Measurements from ENCODE around the gene ARNT2. TPM values are rescaled to one million over a fixed set of nuclear protein-coding genes. Genes with fewer than 3 reads are reported as not detected.

The ARNT2 gene
- total and polyA plus RNA-seq, 2 donors: 1.4 to 2.4 TPM

DNA sequence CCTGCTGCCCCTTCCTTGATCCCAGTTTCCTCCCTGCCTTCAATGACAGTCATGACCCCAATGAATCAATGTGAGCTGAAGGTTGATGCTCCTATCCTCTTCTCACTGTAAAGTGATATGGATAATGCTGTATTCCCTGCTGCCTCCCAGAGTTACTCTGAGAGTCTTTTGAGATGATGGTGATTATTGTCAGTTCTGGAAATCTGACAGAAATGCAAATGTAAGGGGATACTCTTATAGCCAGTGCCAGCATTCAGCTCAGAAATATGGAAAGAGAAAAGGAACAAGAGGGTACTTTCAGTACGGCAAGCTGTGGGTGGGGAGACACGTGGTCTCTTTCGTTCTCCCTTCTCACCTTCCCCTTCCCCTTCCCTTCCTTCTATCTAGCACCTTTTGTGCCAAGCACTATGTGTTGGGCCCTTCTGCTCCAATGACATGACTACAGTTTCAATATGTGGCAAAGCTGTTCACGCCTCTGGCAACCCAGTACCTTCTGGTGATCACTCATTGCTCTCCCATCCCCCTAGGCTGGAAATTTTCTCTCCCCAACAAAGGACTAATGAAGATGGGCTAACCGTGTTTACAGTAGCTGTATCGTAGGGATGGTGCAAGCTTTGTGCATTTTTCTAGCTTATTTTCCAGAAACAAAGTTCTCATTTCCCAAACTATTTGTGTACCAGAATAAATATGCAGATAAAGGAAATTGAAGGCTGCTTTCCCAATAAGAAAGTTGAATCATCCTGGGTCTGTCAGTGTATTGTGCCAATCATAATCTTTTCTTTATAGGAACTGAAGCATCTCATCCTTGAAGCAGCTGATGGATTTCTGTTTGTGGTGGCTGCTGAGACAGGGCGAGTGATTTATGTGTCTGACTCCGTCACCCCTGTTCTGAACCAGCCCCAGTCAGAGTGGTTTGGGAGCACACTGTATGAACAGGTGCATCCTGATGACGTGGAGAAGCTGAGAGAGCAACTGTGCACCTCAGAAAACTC is 70.3 kb downstream of the ARNT2 start:
- Histone ChIP-seq H3K27me3 (ENCODE audit: control insufficient read depth in 2 of 2, insufficient read depth in 1 of 2, low read length in 1 of 2) (no peaks in the 10 kb centered on the region), H3K4me3 (ENCODE audit: low read length in 2 of 2) (no peak overlapping the region), H3K4me1 (ENCODE audit: control insufficient read depth in 2 of 2, insufficient read depth in 2 of 2, low read length in 2 of 2) (no peaks in the 10 kb centered on the region), H3K27ac (ENCODE audit: low read depth in 1 of 2, low read length in 1 of 2) (no peak overlapping the region), H3K9me3 (ENCODE audit: control insufficient read depth in 2 of 2, insufficient read depth in 1 of 2, low read length in 1 of 2) (no peaks in the 10 kb centered on the region), H3K36me3 (ENCODE audit: control insufficient read depth in 2 of 2, insufficient read depth in 2 of 2, low read length in 1 of 2) (no peaks in the 10 kb centered on the region)
- DNase-seq (ENCODE audit: low read depth in 6 of 9, low spot score in 9 of 9): no peak
- WGBS: 38% methylated on average over 9 of the region's 9 CpGs

DNA sequence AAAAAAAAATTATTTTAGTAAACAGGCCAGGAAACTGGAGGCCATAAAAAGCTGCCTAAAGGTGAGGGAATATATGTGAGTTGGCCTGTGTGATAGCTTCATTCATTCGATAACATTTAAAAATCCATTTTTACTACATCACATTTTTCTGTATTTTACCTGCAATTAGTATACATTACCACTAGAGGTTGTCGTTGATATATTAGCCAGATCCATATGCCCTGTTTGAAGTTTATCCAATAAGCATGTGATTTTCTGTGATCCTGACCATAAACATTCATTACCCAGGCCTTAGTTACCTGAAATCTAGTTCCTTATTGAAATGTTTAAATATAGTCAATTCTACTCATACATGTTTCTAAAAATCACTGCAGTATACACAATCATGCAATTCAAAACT is 71.4 kb downstream of the ARNT2 start:
- WGBS: 98% methylated on average over 2 of the region's 2 CpGs
- no peak overlapping the region for H3K4me3 ChIP-seq (ENCODE audit: low read length in 2 of 2)
- H3K27ac ChIP-seq (ENCODE audit: low read depth in 1 of 2, low read length in 1 of 2): no peak overlapping the region
- no peaks in the 10 kb centered on the region for H3K4me1 ChIP-seq (ENCODE audit: control insufficient read depth in 2 of 2, insufficient read depth in 2 of 2, low read length in 2 of 2)
- H3K36me3 ChIP-seq (ENCODE audit: control insufficient read depth in 2 of 2, insufficient read depth in 2 of 2, low read length in 1 of 2): no peaks in the 10 kb centered on the region
- H3K27me3 ChIP-seq (ENCODE audit: control insufficient read depth in 2 of 2, insufficient read depth in 1 of 2, low read length in 1 of 2): no peaks in the 10 kb centered on the region
- no peaks in the 10 kb centered on the region for H3K9me3 ChIP-seq (ENCODE audit: control insufficient read depth in 2 of 2, insufficient read depth in 1 of 2, low read length in 1 of 2)
- DNase-seq (ENCODE audit: low read depth in 6 of 9, low spot score in 9 of 9): no peak

DNA sequence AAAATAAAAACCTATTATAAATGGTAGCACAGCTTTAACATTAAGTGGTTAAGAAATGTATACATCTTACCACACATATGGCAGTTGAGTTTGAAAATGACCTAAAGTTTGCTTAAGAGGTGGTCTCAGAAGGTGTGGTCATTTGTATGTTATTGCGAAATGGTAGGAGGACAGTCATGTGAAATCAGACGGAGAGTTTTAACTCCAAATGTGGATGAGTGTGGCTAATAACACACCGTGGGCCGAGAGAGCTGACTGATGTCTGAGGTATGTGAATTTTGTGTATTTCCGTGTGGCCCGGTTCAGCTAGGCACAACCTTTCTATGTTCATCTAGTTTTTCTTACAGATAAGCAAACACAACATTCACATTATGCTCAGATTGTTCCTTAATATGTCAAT is 71.9 kb downstream of the ARNT2 start:
- no peak overlapping the region for H3K27ac ChIP-seq (ENCODE audit: low read depth in 1 of 2, low read length in 1 of 2)
- no peaks in the 10 kb centered on the region for H3K9me3 ChIP-seq (ENCODE audit: control insufficient read depth in 2 of 2, insufficient read depth in 1 of 2, low read length in 1 of 2)
- no peaks in the 10 kb centered on the region for H3K36me3 ChIP-seq (ENCODE audit: control insufficient read depth in 2 of 2, insufficient read depth in 2 of 2, low read length in 1 of 2)
- no peak overlapping the region for H3K4me3 ChIP-seq (ENCODE audit: low read length in 2 of 2)
- no peaks in the 10 kb centered on the region for H3K4me1 ChIP-seq (ENCODE audit: control insufficient read depth in 2 of 2, insufficient read depth in 2 of 2, low read length in 2 of 2)
- DNase-seq (ENCODE audit: low read depth in 6 of 9, low spot score in 9 of 9): no peak
- no peaks in the 10 kb centered on the region for H3K27me3 ChIP-seq (ENCODE audit: control insufficient read depth in 2 of 2, insufficient read depth in 1 of 2, low read length in 1 of 2)
- 97% methylated on average over 6 of the region's 6 CpGs for WGBS

DNA sequence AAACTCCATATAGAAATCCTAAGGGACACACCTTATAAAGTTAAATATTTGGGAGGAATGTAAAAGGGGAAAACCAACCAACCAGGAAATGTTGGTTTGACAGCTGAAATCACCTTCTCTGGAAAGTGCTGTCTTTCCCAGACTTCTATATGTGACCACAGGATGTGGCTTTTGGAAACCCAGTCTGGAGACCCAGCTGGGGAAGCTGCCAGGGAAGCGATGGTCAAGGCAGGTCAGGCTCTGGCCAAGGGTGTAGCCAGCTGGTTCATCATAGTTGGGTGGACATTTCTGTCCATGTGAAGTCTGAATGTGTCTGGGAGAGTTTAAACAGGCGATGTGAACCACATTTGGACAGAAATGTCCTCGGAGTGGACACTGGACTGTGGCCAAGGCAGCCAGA is 73.9 kb downstream of the ARNT2 start:
- Histone ChIP-seq H3K27ac (ENCODE audit: low read depth in 1 of 2, low read length in 1 of 2) (no peak overlapping the region), H3K4me3 (ENCODE audit: low read length in 2 of 2) (no peak overlapping the region)
- 90% methylated on average over 3 of the region's 3 CpGs for WGBS

DNA sequence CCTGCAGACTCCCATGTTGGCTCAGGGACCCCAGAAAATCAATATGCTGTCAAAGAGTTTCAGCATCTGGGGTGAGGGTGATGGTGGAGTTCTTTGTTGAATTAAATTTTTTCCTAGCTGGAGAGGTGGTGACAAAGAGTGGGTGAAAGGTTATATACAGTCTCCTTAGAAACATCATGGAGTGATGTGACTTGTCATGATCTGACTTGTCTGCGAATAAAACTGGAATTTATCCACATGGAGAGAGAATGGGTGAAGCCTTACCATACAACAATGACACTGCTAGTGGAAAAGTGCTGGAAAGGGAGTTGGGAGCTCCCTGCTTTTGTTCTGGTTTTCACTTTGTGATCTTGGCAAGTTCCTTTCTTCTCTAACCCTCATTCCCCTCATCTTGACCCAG is 75.0 kb downstream of the ARNT2 start:
- no peak for DNase-seq (ENCODE audit: low read depth in 6 of 9, low spot score in 9 of 9)
- Histone ChIP-seq H3K36me3 (ENCODE audit: control insufficient read depth in 2 of 2, insufficient read depth in 2 of 2, low read length in 1 of 2) (no peaks in the 10 kb centered on the region), H3K9me3 (ENCODE audit: control insufficient read depth in 2 of 2, insufficient read depth in 1 of 2, low read length in 1 of 2) (no peaks in the 10 kb centered on the region), H3K4me1 (ENCODE audit: control insufficient read depth in 2 of 2, insufficient read depth in 2 of 2, low read length in 2 of 2) (no peaks in the 10 kb centered on the region), H3K4me3 (ENCODE audit: low read length in 2 of 2) (no peak overlapping the region), H3K27ac (ENCODE audit: low read depth in 1 of 2, low read length in 1 of 2) (no peak overlapping the region), H3K27me3 (ENCODE audit: control insufficient read depth in 2 of 2, insufficient read depth in 1 of 2, low read length in 1 of 2) (no peaks in the 10 kb centered on the region)
- WGBS: 96% methylated on average over 1 of the region's 1 CpG

More for the DNA sequence above, 73.9 kb downstream of the ARNT2 start:
- DNase-seq (ENCODE audit: low read depth in 6 of 9, low spot score in 9 of 9): no peak
- H3K4me1 ChIP-seq (ENCODE audit: control insufficient read depth in 2 of 2, insufficient read depth in 2 of 2, low read length in 2 of 2): no peaks in the 10 kb centered on the region
- H3K27me3 ChIP-seq (ENCODE audit: control insufficient read depth in 2 of 2, insufficient read depth in 1 of 2, low read length in 1 of 2): no peaks in the 10 kb centered on the region
- H3K9me3 ChIP-seq (ENCODE audit: control insufficient read depth in 2 of 2, insufficient read depth in 1 of 2, low read length in 1 of 2): no peaks in the 10 kb centered on the region
- H3K36me3 ChIP-seq (ENCODE audit: control insufficient read depth in 2 of 2, insufficient read depth in 2 of 2, low read length in 1 of 2): no peaks in the 10 kb centered on the region

DNA sequence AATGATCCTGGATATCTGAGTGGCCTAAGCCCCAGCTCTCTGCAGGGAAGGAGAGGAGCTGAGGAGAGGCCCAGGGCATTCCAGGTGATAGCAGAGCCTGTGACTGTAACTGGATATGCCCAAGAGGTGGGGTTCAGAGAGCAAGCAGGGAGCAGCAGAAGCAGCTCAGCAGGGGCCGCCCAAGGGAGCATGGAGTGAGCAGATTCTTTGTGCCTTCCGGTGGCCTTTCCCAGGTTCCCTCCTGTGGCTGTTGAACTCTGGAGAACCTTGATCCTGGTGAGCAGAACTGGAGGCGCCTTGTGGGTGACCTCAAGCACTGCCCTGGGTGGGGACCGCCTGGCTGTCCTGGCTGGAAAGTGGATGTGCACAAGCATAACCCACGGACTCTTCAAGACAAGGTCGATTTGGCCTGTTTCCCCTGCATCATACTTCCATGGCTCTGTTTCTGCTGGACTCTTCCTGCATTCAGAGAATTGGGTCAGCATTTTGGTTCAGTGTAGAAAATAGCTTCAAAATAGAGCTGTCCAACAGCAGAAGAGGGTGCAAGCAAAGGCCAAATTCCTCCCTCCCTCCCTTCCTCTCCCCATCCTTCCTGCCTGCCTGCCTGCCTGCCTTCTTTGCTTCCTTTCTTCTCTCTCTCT is 76.1 kb downstream of the ARNT2 start:
- H3K4me1 ChIP-seq (ENCODE audit: control insufficient read depth in 2 of 2, insufficient read depth in 2 of 2, low read length in 2 of 2): no peaks in the 10 kb centered on the region
- no peaks in the 10 kb centered on the region for H3K9me3 ChIP-seq (ENCODE audit: control insufficient read depth in 2 of 2, insufficient read depth in 1 of 2, low read length in 1 of 2)
- no peaks in the 10 kb centered on the region for H3K36me3 ChIP-seq (ENCODE audit: control insufficient read depth in 2 of 2, insufficient read depth in 2 of 2, low read length in 1 of 2)
- H3K27me3 ChIP-seq (ENCODE audit: control insufficient read depth in 2 of 2, insufficient read depth in 1 of 2, low read length in 1 of 2): no peaks in the 10 kb centered on the region
- no peak overlapping the region for H3K27ac ChIP-seq (ENCODE audit: low read depth in 1 of 2, low read length in 1 of 2)
- 95% methylated on average over 6 of the region's 6 CpGs for WGBS
- no peak for DNase-seq (ENCODE audit: low read depth in 6 of 9, low spot score in 9 of 9)
- no peak overlapping the region for H3K4me3 ChIP-seq (ENCODE audit: low read length in 2 of 2)

DNA sequence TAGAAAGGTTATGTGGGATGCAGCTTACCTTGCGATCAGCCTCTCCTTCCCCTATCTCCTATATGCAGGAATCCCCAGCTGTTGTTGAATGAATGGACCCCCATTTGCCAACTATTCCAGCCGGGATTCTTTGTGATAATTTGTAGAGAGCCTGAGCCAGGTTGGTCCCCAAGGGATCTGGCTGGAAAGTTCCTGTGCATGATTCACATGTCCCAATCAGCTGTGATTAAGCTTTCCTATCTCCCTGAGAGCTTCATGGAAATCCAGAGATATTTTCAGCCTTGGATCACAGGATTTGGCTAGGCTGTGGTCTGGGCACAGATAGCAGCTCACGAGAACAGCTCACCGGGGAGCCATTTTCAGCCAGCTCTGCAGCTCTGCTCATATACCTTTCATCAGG is 76.7 kb downstream of the ARNT2 start:
- WGBS: 91% methylated on average over 4 of the region's 4 CpGs

DNA sequence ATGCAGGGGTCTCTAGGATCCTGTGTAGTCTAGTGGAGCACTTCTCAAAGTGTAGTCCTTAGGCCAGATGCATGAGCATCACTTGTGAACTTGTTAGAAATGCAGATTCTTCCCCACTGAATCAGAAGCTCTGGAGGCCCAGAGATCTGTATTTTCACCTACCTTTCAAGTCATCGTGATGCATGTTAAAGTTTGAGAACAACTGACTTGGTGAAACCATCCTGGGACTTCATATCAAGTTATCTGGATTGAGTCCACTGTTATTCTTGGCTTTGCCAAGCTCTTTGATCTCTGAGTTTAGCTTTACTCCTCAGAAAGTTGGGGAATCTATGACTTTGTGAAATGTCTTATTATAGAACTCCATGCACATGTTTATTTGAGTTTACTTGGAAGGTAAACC is 78.5 kb downstream of the ARNT2 start:
- no peak for DNase-seq (ENCODE audit: low read depth in 6 of 9, low spot score in 9 of 9)
- H3K9me3 ChIP-seq (ENCODE audit: control insufficient read depth in 2 of 2, insufficient read depth in 1 of 2, low read length in 1 of 2): no peaks in the 10 kb centered on the region
- H3K4me3 ChIP-seq (ENCODE audit: low read length in 2 of 2): no peak overlapping the region
- H3K27ac ChIP-seq (ENCODE audit: low read depth in 1 of 2, low read length in 1 of 2): no peak overlapping the region
- 85% methylated on average over 1 of the region's 1 CpG for WGBS
- H3K36me3 ChIP-seq (ENCODE audit: control insufficient read depth in 2 of 2, insufficient read depth in 2 of 2, low read length in 1 of 2): no peaks in the 10 kb centered on the region
- H3K27me3 ChIP-seq (ENCODE audit: control insufficient read depth in 2 of 2, insufficient read depth in 1 of 2, low read length in 1 of 2): no peaks in the 10 kb centered on the region
- H3K4me1 ChIP-seq (ENCODE audit: control insufficient read depth in 2 of 2, insufficient read depth in 2 of 2, low read length in 2 of 2): no peaks in the 10 kb centered on the region

More for the DNA sequence above, 76.7 kb downstream of the ARNT2 start:
- Histone ChIP-seq H3K4me3 (ENCODE audit: low read length in 2 of 2) (no peak overlapping the region), H3K36me3 (ENCODE audit: control insufficient read depth in 2 of 2, insufficient read depth in 2 of 2, low read length in 1 of 2) (no peaks in the 10 kb centered on the region), H3K4me1 (ENCODE audit: control insufficient read depth in 2 of 2, insufficient read depth in 2 of 2, low read length in 2 of 2) (no peaks in the 10 kb centered on the region), H3K9me3 (ENCODE audit: control insufficient read depth in 2 of 2, insufficient read depth in 1 of 2, low read length in 1 of 2) (no peaks in the 10 kb centered on the region), H3K27ac (ENCODE audit: low read depth in 1 of 2, low read length in 1 of 2) (no peak overlapping the region), H3K27me3 (ENCODE audit: control insufficient read depth in 2 of 2, insufficient read depth in 1 of 2, low read length in 1 of 2) (no peaks in the 10 kb centered on the region)
- no peak for DNase-seq (ENCODE audit: low read depth in 6 of 9, low spot score in 9 of 9)

DNA sequence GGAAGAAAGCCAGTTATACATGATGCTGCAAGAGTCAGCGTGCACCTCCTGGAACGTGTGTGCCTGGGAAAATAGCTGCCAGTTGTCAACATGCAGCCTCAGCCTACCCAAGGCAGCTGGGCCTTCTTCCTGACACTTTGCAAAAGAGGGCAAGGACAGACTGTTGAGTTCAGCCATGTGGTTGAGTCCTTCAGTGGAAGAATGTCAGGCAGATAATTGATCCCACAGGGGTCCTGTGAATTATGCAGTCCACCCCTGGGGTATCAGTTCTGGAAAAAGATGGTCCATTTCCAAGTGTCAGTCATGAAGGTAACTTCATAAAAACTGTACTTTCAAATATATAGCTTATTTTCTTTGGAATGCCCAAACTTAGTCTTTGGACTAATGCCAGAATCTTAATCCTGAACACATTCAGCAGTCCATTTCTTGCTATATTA is 79.6 kb downstream of the ARNT2 start:
- no peak overlapping the region for H3K27ac ChIP-seq (ENCODE audit: low read depth in 1 of 2, low read length in 1 of 2)
- H3K9me3 ChIP-seq (ENCODE audit: control insufficient read depth in 2 of 2, insufficient read depth in 1 of 2, low read length in 1 of 2): no peaks in the 10 kb centered on the region
- DNase-seq (ENCODE audit: low read depth in 6 of 9, low spot score in 9 of 9): no peak
- 92% methylated on average over 2 of the region's 2 CpGs for WGBS
- H3K27me3 ChIP-seq (ENCODE audit: control insufficient read depth in 2 of 2, insufficient read depth in 1 of 2, low read length in 1 of 2): no peaks in the 10 kb centered on the region
- no peak overlapping the region for H3K4me3 ChIP-seq (ENCODE audit: low read length in 2 of 2)
- no peaks in the 10 kb centered on the region for H3K4me1 ChIP-seq (ENCODE audit: control insufficient read depth in 2 of 2, insufficient read depth in 2 of 2, low read length in 2 of 2)
- H3K36me3 ChIP-seq (ENCODE audit: control insufficient read depth in 2 of 2, insufficient read depth in 2 of 2, low read length in 1 of 2): no peaks in the 10 kb centered on the region
